Sciatic nerve (tissue), 2 donors: ENCODE results near the gene PRR7. TPM values are rescaled to one million over a fixed set of nuclear protein-coding genes. Genes with fewer than 3 reads are reported as not detected.
"Not testable (repeated sequence)": the region's sequence is repeated elsewhere in the genome, so short reads cannot be mapped to it uniquely, and the experiment has no call there.

Experiments
- ATAC-seq: fragments of 200-7000 bp; cut with Tn5 transposase; one replicate; pipeline ENCODE4 v1.9.1; 2020; ENCODE audit warnings: mild to moderate bottlenecking, moderate library complexity
- DNase-seq: peaks from one replicate; pipeline ENCODE4 v3.0.0-alpha.2; 2020; ENCODE audit warnings: low spot score
- intact Hi-C: fragments of 100-400 bp; cut with DNase I; formaldehyde crosslinking; loops from one replicate; pipeline ENCODE4 v1.14.2; 2022
- total RNA-seq: library from RNA; stranded (reverse); fragmentation: NEBNext Ultra II Directional; extraction: Animal tissue kit (Norgen Biotek cat#: 25700); gene quantifications from one replicate; pipeline ENCODE4 v1.2.1, GENCODE V29; 2021
- donor health status: DM: no; HTN: no; CAD: no.
- donor health status: DM: no; HTN: no; CAD: no.

PRR7 gene
- total RNA-seq, 1 donor from 2014 or later, result 8.2 TPM

DNA sequence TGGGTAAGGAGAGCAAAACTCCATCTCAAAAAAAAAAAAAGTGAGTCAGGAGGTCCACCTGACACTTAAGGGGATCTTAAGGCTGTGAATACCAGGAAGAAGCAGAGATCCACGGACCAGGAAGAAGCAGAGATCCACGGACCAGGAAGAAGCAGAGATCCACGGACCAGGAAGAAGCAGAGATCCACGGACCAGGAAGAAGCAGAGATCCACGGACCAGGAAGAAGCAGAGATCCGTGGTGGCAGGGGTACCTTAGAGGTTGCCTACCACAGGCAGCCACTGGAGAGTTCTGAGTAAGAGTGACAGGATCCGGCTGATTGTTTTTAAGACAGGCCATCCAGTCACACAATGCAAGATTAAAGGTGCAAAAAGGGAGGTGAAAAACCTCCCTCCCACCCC lies 26.1 kb upstream of the PRR7 start:
- DNase-seq, ATAC-seq, intact Hi-C loops: not testable (repeated sequence)

DNA sequence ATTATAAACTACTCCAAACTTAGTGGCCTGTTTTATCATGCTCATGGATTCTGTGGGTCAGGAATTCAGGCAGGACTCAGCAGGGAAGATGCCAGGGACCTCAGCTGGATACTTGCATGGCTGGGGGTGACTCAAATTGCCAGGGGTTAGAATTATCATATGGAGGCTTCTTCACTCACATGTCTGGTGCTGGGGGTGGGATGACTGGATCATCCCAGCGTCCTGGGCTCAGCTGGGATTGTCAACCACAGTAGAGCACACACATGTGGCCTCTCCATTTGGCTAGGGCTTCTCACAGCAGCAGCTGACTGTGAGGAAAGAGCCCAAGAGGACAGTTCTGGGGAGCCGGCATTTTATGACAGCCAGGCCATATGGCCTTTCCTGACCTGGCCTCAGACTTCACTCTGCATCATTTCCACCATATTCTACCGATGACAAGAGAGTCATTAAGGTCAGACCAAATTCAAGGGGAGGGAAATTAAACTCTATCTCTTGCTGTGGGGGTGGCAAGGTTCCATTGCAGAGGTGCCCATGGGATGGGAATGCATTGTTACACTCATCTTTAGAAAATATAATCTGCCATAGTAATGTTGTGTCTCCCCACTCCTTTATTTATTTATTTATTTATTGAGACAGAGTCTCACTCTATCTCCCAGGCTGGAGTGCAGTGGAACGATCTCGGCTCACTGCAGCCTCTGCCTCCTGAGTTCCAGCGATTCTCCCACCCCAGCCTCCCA lies 25.4 kb upstream of the PRR7 start:
- intact Hi-C loops, result no loop called here
- ATAC-seq, result no peak
- DNase-seq, result no peak

DNA sequence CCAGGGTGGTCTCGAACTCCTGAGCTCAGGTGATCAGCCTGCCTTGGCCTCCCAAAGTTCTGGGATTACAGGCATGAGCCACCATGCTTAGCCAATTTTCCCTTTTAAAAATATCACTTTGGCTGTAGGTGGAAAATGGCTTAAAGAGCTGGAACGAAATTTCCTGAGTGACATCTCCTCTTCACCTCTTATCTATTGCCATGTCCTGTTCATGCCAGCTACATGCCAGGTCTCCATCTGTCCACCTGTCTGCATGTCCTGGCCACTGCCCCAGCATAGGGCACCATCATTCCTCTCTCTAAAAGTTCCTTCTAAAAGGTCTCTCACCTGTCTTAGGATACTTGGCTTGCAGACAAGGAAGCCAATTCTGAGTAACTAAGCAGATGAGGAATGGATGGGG lies 22.9 kb upstream of the PRR7 start:
- no peak for DNase-seq
- intact Hi-C loops, result no loop called here
- ATAC-seq, result no peak

DNA sequence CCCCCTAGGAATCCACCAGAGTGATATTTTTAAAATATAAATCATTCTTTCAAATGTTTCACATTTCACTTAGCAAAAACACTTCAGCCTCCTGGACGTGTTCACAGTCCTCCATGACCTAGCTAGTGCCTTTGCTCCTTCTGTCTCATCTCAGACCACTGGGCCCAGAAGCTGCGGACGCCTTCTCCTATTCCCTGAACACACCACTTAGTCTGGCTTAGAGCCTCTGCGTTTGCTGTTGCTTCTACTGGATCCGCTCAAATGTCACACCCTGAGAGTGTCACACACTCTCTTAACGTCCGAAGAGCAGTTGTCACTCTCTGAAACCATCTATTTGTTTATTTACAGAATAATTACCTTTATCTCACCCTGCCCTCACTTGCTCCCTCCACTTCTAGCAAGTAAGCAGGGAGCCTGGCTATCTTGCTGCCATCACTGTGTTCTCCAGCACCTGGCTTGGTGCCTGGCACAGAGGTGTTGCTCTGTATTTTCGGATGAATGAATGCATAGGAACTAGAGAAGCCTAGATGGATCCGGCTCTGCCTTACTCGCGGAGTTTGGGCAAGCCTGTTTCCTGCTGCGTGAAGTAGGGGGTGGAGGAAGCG lies 21.3 kb upstream of the PRR7 start:
- DNase-seq (no peak), ATAC-seq (no peak)
- intact Hi-C loops, result no loop called here

DNA sequence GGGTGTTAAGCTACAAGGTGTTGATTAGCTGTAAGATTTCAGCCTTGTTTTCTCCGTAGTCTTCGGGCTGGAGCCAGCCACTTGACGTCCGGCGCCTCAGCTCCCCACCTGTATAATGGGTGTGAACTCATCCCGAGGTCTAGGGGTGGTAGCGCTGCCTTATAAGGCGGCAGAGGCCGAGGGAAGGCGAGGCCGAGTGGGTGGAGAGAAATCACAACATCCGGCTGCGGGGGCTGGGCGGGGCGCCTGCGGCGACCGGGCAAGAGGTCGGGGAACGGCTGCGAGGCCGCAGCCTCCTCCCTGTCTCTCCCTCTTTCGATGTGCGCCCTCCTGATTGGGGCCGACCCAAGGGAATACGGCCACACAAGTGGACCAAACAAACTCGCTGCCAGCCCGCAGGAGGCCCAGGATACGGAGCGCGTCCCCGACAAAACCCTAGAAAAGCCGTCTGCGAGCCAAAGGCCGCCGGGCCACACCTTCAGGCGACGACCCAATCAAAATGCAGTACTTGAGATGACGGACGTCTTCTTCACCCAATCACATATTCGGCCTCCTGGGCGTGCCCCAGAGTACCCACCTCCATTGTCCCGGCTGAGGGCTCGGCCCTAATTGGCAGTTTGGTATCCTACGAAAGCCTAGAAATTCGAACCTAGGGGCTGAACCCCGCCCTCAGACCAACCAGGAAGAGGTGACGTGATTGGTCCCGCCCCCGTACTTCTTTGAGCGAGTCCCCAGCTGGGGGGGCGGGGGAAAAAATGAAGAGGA lies 20.6 kb upstream of the PRR7 start:
- ATAC-seq, result peak; percentile 97
- DNase-seq, result peak; percentile 100
- intact Hi-C loops, result no loop called here

DNA sequence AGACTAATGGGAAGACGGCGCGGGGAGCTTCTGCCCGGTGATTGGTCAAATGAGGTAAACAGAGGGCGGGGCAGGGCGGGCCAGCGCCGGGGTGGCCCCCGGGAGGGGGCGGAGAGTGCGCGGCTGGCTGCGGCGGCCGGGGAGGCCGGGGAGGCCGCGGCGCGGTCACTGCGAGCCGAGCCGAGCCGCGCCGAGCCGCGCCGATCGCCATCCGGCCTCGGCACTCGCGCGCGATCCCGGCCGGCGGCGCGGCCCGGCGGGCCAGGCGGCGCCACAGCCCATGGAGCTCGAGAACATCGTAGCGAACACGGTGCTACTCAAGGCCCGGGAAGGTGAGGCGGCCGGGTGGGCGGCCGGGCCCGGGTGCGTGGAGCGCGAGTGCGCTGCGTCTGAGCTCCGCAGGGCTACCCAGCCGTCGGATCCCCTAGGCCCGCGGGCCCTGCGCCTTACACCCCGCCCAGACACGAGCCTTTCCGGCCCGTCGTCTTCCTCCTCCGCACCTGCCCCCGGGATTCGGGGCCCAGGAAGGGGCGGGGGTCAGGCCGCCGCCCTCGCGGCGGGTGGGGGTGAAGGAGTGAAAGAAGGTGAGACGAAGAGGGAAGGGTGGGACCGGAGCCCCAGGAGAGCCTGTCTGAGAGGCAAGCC lies 19.9 kb upstream of the PRR7 start, which contains the start of gene GRK6:
Gene GRK6, plus strand, starts transcription at position 111 of the 645 bp plus-strand sequence. Its CDS starts 170 bp downstream, at position 281.
- intact Hi-C loops, result no loop called here
- DNase-seq (peak; percentile 75), ATAC-seq (no peak)

DNA sequence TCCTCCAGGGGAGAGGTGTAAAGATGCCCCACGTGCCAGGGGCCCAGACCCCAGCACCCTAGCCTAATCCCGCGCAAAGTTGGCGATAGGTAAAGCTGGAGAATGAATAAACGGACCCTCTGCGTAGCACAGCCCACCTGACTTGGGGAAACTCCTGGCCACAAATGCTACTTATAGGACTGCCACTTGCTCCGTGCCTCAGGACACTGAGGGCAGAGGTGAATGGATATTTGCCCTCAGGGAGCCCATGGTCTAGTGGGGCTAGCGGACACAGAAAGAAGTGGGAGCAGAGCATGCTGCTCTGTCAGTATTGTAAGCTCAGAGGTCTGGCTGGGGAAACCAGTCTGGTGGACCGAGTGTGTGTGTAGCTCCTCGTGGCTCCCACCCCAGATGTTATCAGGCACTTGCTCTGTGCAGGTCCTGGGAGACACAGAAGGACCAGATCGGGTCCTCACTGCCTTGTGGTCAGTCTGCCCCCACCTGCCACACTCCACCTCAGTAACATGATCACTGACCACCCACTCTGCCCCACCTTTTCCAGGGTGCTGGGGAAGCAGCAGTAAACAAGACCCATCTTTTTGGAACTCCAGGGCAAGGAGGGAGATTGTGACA lies 19.3 kb upstream of the PRR7 start:
- no peak for ATAC-seq
- DNase-seq, result no peak
- intact Hi-C loops, result no loop called here

DNA sequence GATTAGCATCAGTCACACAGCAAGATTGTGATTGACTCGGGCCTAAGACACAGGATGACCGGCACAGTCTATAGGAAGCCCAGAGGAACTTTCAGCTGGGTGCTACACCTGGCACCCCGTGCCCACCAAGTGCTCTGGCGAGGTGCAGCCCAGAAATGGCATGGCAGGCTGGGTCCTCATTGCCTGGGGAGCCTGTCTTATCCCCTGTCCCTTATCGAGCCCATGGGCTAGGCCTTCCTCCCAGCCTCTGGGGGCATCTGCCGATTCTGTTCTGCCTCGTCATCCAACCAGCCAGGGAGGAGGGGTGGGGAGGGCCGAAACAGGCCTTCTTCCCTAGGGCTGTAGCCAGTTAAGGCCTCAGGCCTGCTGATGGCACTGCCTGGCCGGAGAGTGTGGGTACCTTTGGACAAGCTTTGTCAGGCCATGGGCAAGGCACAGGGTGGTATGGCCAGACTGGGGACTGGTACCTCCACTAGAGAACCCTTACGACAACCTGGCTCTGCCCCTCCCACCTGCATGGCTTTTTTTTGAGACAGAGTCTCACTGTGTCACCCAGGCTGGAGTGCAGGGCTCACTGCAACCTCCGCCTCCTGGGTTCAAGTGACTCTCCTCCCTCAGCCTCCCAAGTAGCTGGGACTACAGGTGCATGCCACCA lies 18.6 kb upstream of the PRR7 start:
- DNase-seq, result no peak
- intact Hi-C loops, result no loop called here
- no peak for ATAC-seq

DNA sequence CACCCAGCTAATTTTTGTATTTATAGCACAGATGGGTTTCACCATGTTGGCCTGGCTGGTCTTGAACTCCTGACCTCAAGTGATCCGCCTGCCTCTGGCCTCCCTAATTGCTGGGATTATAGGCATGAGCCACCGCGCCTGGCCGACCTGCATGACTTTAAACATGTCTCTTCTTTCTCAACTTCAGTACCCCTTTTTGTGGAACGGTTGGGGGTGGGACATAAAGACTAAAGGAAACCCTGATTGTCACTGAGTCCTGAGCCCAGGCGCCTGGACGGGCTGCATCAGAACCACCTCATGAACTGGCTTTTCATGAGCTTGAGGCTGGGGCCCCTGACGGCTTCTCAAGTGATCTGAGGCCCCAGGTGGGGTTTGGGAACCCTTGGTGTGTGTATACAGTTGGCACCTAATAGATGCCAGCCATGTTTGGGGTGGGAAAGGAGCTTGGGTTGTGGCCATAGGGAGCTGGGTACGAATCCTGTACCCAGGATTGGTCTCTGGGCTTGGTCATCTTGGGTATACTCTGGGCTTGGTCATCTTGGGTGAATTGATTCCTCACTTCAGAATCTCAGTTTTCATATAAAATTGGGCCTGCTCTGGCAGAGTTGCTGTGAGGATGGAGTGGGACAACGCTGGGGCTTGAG lies 17.9 kb upstream of the PRR7 start:
- intact Hi-C loops, result no loop called here
- ATAC-seq, result no peak
- DNase-seq, result no peak

DNA sequence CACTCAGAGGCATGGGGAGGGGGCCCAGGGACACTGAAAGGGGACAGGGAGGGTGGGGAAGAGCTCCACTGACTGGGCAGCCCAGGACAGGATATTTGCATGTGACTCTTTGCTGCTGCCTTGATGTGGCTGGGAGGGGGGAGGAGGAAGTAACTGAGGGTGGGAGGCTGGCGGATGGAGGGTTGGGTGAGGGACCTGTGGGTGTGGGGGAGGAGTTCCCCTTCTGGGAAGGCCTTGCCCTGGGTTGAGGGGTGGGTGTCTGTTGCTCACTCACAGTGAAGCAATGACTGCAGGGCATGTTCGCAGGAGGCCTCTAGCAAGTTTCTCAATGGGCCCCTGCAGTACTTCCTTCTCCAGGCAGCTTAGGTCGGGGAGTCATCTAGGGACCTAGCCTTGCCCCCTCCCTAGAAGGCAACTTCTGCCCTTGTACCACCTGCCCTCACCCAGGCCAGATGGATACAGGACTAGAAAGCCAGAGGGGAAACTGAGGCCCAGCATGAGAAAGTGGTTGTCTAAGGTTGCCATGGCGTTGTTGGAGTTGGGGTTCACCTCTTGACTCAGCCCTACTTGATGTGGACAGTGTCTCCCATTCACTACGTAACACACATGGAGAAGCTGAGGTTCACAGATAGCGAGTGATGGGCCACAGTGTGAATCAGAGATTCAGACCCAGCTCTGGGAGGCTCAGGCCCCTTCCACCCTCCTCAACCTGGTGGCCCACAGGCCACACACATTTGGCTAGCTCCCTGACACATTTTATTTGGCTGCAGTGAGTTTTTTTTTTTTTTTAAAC lies 17.2 kb upstream of the PRR7 start:
- intact Hi-C loops, result no loop called here
- no peak for DNase-seq
- no peak for ATAC-seq

DNA sequence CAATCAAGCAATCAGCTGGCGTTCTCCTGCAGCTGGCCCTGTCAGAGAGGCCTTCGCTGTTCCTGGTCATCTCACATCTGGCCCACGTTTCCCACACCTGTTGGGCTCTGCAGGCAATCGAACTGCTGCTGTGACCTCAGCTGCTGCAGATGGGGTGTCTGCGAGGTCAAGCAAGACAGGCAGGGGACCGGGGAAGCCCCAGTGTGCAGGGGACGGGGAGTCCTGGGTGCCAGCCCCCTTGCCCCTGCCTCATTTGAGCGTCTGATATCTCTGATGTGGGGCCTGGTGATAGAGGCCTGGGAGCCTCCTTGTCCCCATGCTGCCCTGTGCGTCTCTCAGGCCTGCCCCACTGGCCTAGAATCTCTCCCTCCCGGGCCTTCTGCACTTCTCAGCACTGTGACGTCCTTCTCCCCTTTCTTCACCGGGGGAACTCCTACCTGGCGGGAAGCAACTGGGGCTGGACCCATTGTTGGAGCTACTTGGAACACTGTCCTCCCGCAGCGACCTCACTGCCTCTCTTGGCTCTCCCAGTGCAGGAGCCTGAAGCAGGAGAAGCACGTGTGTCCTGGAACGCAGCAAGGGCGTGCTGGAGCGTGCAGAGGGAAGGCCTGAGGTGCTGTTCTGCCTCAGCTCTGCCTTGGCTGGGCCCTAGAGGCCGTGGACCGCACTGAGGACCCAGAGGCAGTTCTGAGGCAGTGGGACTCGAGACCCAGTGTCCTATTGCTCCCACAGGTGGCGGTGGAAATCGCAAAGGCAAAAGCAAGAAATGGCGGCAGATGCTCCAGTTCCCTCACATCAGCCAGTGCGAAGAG lies 16.3 kb upstream of the PRR7 start:
- intact Hi-C loops, result no loop called here
- DNase-seq, result no peak
- ATAC-seq, result no peak

DNA sequence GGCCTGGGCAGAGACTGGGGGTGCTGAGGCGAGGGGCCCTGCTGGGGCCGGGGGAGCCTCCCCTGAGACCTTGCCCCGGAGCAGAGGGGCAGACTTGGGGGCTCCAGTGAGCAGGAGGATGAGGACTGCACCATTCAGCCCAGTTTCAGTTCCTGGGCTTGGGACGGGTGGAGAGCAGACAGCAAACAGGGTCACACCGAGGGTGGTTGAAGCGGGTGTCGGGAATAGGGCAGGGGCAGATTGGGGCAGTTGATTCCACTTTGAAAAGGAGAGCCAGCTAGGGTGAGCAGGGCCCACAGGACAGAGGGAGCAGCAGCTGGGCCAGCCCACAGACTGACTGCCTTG lies 15.7 kb upstream of the PRR7 start:
- ATAC-seq, result no peak
- DNase-seq, result no peak
- intact Hi-C loops, result no loop called here

DNA sequence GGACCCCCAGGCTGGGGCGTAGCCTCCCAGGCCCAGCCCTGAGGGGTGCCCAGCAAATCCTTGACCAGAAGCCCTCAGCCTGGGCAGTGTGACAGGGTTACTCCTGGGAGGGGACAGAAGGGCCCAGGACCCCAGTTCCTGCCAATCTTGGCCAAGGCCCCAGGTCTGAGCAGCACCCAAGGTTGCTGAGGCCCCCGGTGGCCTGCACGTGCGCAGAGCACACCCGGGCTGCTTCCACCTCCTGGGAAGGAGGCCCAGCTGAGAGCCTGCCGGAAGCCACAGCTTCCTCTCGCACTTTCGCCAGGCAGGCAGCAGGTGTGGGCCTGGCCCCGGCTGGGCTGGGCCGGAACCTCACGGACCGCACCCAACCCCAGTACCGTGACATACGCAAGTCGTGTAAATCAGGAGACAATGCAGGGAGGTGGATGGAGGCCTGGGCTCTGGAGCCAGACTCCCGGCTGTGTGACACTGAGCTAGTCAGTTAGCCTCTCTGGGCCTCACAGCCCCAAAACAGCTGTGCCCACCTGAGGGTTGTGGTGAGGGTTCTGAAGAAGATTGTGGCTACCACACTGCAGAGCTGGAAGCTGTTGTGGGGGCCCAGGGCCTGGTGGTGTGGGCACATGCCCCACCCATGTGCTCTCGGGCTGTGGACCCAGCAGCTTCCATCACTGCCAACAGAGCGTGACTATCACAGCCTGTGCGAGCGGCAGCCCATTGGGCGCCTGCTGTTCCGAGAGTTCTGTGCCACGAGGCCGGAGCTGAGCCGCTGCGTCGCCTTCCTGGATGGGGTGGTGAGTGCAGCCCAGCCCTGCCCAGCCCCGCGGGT lies 15.1 kb upstream of the PRR7 start:
- intact Hi-C loops, result no loop called here
- DNase-seq, result no peak
- no peak for ATAC-seq

DNA sequence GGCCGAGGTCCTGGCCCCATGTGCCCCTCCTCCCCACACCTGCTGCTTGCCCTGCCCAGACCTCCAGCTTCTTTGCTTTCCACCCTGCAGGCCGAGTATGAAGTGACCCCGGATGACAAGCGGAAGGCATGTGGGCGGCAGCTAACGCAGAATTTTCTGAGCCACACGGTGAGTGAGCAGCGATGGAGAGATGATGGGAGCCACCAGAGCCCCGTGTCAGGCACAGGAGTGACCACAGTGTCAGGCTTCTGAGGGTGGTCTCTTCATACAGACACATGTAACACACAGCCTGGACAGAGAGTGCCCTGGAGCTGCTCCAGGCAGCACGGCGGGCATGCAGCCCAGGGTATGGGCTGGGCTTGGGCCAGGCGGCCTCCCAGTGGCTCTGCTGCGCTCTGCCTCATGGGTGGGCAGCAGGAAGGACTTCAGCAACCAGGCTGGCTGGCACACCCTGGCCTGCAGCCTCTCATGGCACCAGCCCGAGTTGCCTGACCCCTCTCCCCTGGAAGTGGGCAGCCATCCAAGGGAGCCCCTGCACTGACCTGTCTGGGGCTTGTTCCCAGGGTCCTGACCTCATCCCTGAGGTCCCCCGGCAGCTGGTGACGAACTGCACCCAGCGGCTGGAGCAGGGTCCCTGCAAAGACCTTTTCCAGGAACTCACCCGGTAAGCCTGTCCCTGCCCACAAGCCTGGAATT lies 14.3 kb upstream of the PRR7 start:
- intact Hi-C loops, result no loop called here
- no peak for DNase-seq
- no peak for ATAC-seq

DNA sequence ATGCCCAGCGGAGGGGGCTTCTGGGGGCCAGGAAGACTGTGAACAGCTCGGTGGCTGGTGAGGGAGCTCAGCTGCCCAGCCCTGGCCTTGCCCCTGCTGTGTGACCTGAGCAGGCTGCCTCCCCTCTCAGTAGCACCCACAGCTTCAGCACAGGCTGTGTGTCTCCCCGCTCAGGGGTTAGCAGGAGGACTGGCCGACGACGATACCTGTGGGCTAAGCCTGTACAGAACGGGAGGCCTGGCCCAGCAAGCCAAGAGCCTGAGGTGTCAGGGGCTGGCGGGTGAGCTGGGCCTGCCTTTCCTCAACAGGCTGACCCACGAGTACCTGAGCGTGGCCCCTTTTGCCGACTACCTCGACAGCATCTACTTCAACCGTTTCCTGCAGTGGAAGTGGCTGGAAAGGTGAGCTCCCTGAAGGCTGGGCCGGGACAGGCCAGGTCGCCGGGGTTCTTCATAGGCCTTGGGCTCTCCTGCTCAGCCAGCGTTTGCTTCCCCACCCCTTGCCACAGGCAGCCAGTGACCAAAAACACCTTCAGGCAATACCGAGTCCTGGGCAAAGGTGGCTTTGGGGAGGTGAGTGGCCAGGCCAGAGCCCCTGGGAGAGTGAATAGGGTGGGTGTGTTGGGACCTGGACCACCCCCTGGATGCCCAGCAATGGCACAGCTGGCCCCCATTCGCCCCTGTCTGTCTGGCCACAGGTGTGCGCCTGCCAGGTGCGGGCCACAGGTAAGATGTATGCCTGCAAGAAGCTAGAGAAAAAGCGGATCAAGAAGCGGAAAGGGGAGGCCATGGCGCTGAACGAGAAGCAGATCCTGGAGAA lies 13.6 kb upstream of the PRR7 start:
- no peak for ATAC-seq
- DNase-seq, result no peak

More for the DNA sequence above, 13.6 kb upstream of the PRR7 start:
- intact Hi-C loops, result no loop called here
